Mammary epithelial cell (primary cell): ENCODE data around the gene MTFP1.

Experiments
- EZH2 ChIP-seq: IDR thresholded peaks from 2 replicates; pipeline ENCODE4 v1.6.1; 2012; ENCODE audit warnings: low read length, inconsistent platforms, borderline replicate concordance
- TF ChIP-seq, protein P1 (sequence below), 2 donors: IDR thresholded peaks in 1 of 2; conservative IDR thresholded peaks in 1 of 2; 2 replicates each; pipeline ENCODE4 v1.5.1; 2011 to 2012; ENCODE audit warnings: inconsistent platforms in 2 of 2, low read length in 2 of 2, mild to moderate bottlenecking in 2 of 2, control low read depth in 1 of 2, low read depth in 1 of 2; ENCODE audit not compliant: insufficient read depth in 1 of 2; ENCODE audit errors: extremely low read depth in 1 of 2

GRCh38 chr22:30405731-30406130 is 19.8 kb upstream of the MTFP1 start:
- TF ChIP-seq, protein P1, sequence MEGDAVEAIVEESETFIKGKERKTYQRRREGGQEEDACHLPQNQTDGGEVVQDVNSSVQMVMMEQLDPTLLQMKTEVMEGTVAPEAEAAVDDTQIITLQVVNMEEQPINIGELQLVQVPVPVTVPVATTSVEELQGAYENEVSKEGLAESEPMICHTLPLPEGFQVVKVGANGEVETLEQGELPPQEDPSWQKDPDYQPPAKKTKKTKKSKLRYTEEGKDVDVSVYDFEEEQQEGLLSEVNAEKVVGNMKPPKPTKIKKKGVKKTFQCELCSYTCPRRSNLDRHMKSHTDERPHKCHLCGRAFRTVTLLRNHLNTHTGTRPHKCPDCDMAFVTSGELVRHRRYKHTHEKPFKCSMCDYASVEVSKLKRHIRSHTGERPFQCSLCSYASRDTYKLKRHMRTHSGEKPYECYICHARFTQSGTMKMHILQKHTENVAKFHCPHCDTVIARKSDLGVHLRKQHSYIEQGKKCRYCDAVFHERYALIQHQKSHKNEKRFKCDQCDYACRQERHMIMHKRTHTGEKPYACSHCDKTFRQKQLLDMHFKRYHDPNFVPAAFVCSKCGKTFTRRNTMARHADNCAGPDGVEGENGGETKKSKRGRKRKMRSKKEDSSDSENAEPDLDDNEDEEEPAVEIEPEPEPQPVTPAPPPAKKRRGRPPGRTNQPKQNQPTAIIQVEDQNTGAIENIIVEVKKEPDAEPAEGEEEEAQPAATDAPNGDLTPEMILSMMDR (conservative IDR thresholded peaks at IDR 0.05 in 1 of 2, IDR thresholded peaks at IDR 0.05 in 1 of 2; ENCODE audit: extremely low read depth in 1 of 2, insufficient read depth in 1 of 2, low read depth in 1 of 2, low read length in 2 of 2), result no peak
- TF ChIP-seq EZH2, result no peak
